Muscle of leg (tissue), 11 donors: ENCODE data around the gene OPTC. TPM values are rescaled to one million over a fixed set of nuclear protein-coding genes. Genes with fewer than 3 reads are reported as not detected.
"Not testable (repeated sequence)": the region's sequence is repeated elsewhere in the genome, so short reads cannot be mapped to it uniquely, and the experiment has no call there.

ENCODE experiments used
- DNase-seq: peaks from one replicate; pipeline ENCODE4 v3.0.0; 2013
- H3K27ac ChIP-seq: one replicate; pipeline ENCODE4 v1.5.1; 2013; ENCODE audit warnings: mild to moderate bottlenecking, low read length, control low read depth
- H3K27me3 ChIP-seq: one replicate; pipeline ENCODE4 v1.6.1; 2013; ENCODE audit warnings: low read length; ENCODE audit not compliant: control insufficient read depth, insufficient read depth
- H3K36me3 ChIP-seq: one replicate; pipeline ENCODE4 v1.6.1; 2013; ENCODE audit warnings: low read length; ENCODE audit not compliant: control insufficient read depth, insufficient read depth
- H3K4me1 ChIP-seq: one replicate; pipeline ENCODE4 v1.6.1; 2013; ENCODE audit warnings: low read length; ENCODE audit not compliant: control insufficient read depth, insufficient read depth
- H3K4me3 ChIP-seq: one replicate; pipeline ENCODE4 v1.5.1; 2013; ENCODE audit warnings: low read length, control low read depth
- H3K9me3 ChIP-seq: replicated peaks from 2 replicates; pipeline ENCODE4 v1.6.1; 2013; ENCODE audit warnings: low read depth, low read length; ENCODE audit not compliant: control insufficient read depth
- WGBS: methylation state at CpG from one replicate; pipeline ENCODE4 v1.1.5; 2013; ENCODE audit warnings: missing lambda C conversion rate; ENCODE audit not compliant: insufficient coverage; 5-methylcytosine and 5-hydroxymethylcytosine counted together
- polyA plus RNA-seq, 8 donors: library from polyadenylated mRNA; unstranded; fragments of 120-200 nt; gene quantifications; one replicate each; pipeline versions ENCODE4 v1.2.1 to v1.2.3, GENCODE V29; 2013; ENCODE audit warnings: inconsistent platforms in 1 of 8, low replicate concordance in 1 of 8; ENCODE audit not compliant: insufficient read length in 8 of 8, insufficient read depth in 1 of 8
- total RNA-seq: library from RNA; stranded (reverse); fragments of 120-200 nt; gene quantifications from one replicate; pipeline ENCODE4 v1.2.4, GENCODE V29; 2013

OPTC gene
- total and polyA plus RNA-seq, 9 donors = not detected

DNA sequence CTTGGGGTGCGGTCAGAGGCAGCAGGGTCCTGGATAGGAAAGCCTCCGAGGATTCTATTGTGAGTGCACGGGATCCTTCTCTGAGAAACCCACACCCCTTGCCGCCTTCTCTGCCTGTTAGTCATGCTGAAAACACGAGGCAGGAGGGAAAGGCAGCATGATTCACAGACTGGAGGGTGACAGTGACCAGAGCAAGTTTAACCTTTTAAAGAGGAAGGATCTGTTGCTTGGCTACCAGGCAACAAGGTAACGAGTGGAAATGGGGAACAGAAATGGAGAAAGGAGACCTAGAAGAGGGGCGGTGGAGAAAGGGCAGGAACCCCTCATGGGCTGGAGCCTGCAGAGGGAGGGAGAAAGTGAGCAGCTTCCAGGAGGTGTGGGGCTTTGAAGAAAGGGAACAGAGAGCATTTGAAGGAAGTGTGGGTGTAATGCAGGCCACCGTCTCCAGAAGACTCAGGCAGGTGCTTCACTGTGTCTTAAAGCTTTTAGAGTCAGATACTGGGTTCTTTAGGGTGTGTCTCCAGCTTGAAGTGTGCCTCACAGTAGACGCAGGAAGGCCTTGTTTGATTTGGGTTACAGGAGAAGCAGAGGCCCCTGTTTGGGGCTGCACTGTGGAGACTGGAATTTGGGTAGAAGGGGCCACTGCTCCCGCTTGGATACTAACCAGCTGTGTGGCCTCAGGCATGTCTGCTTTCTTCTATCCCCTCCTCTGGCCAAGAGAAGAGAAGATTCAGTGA lies 19.1 kb downstream of the OPTC start:
- peak overlapping the region; percentile 50 for H3K27ac ChIP-seq
- WGBS = 33% methylated on average over 5 of the region's 10 CpGs
- H3K36me3 ChIP-seq = no peaks in the 10 kb centered on the region
- H3K9me3 ChIP-seq = no peaks in the 10 kb centered on the region
- peak; percentile 63 for DNase-seq
- peaks cover 44% of the 10 kb centered on the region for H3K4me1 ChIP-seq
- H3K27me3 ChIP-seq = peaks cover 3% of the 10 kb centered on the region
- no peak overlapping the region for H3K4me3 ChIP-seq

DNA sequence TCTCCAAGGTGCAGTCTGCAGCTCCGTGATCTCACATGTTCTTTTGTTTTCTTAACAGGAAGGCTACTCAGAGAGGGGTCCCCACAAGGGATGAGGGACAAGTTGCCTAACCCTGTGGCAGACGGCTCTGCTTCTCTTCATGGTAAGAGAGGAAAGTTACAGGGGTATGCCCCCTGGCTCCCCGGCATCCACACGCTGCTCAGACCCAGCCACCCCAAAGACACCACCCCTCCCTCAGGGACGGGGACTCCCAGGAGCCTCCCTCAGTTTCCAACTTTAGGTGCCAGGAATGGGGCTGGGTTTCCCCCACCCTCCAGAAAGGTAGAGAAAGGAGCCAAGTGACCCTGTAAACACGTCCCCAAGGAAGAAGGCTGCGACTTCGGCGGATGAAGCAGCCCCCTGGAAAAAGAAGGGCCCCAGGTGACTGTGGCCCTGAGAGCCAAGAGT lies 19.7 kb downstream of the OPTC start:
- Histone ChIP-seq H3K4me1 (peaks cover 38% of the 10 kb centered on the region), H3K36me3 (no peaks in the 10 kb centered on the region), H3K4me3 (no peak overlapping the region), H3K9me3 (no peaks in the 10 kb centered on the region), H3K27me3 (peaks cover 3% of the 10 kb centered on the region), H3K27ac (no peak overlapping the region)
- WGBS = 41% methylated on average over 5 of the region's 9 CpGs
- DNase-seq = no peak

DNA sequence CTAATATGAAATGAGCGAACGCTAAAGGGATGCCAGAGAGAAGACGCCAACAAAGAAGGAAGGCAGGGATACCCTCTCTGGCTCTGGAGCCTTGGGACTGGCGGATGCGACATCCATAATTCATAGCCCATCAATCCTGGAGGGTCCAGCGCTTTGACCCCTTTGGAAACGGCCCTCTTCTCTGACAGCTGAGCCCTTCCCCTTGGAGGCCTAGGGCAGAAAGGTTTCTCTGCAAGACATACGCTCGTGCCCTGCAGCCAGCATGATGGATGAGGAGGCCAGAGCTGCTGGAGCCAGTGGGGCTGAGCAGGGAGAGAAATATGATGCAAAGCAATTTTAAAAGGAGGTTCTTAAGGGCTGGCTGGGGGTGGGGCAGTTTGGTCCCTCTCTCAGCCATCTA lies 22.2 kb downstream of the OPTC start:
- no peaks in the 10 kb centered on the region for H3K36me3 ChIP-seq
- 90% methylated on average over 4 of the region's 9 CpGs for WGBS
- no peaks in the 10 kb centered on the region for H3K9me3 ChIP-seq
- DNase-seq = no peak
- H3K27ac ChIP-seq = no peak overlapping the region
- no peak overlapping the region for H3K4me3 ChIP-seq
- H3K4me1 ChIP-seq = peaks cover 45% of the 10 kb centered on the region
- H3K27me3 ChIP-seq = peaks cover 3% of the 10 kb centered on the region

DNA sequence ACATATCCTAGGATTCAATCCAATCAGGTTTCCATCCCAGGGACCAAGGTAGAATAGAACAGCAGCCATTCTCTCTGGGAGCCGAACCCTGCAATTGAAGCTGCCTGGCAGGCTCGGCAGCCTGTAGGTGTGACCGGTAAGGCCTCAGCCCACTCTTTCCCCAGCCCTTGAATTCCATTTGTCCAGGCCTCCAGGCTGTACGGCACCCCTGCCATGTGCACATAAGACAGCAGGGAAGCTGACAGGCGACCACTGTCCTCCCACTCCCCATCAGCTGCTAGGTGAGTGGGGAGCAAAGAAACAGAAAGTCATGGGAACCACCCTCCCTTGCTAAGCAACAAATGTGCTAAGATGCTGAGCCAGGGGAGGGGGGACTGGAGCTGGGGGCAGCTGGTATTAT lies 23.0 kb downstream of the OPTC start:
- Histone ChIP-seq H3K36me3 (no peaks in the 10 kb centered on the region), H3K4me3 (no peak overlapping the region), H3K4me1 (peaks cover 50% of the 10 kb centered on the region), H3K9me3 (no peaks in the 10 kb centered on the region), H3K27ac (no peak overlapping the region), H3K27me3 (peaks cover 3% of the 10 kb centered on the region)
- WGBS = 42% methylated on average over 2 of the region's 5 CpGs
- DNase-seq = no peak

DNA sequence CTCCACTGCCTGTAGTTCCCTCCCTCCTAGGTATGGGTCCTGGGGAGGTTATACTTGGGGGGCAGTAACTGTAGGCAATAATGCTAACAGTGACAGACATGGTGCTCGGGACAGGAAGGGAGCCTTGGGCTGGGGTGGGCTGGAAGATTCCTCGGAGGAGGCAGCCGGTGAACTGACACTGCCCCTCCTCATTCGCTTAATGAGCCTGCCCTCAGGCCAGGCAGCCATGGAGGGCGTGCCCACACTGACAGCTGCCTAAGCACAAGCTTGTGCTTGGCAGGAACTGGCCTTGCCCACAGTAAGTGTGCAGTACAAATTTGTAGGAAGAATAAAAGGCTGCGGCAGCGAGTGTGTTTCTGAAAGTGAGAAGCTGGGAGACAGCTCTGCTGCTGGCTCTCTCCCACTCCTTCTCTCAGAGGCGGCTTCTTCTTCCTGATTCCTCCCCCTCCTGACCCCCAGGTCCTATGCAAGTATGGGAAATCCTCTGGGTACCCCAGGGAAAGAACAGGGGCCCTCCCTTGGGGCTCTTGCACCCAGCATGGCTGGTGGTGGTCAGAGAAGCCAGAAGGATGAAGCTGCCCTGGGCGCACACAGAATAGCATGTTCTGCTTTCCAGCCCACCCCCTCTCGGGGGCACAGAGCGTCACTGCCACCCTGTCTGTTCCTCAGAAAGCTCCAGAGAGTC lies 23.6 kb downstream of the OPTC start:
- no peak for DNase-seq
- Histone ChIP-seq H3K4me3 (no peak overlapping the region), H3K36me3 (no peaks in the 10 kb centered on the region), H3K27ac (no peak overlapping the region), H3K9me3 (no peaks in the 10 kb centered on the region), H3K4me1 (peaks cover 50% of the 10 kb centered on the region), H3K27me3 (peaks cover 3% of the 10 kb centered on the region)
- WGBS = 66% methylated on average over 7 of the region's 11 CpGs

DNA sequence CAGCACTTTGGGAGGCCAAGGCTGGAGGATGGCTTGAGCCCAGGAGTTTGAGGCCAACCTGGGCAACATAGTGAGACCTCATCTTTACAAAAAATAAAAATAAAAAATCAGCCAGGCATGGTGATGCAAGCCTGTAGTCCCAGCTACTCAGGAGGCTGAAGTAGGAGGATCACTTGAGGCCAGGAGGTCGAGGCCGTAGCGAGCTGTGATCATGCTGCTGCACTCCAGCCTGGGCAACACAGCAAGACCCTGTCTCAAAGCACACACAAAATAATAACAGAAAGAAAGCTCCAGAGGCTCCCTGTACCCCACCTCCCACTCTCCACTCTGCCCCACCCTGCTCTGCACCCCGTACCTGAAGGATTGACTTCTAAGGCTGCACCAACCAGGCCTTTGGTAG lies 24.2 kb downstream of the OPTC start:
- DNase-seq, H3K4me3 ChIP-seq, H3K9me3 ChIP-seq, H3K27ac ChIP-seq, H3K27me3 ChIP-seq, H3K36me3 ChIP-seq: not testable (repeated sequence)
- 90% methylated on average over 4 of the region's 4 CpGs for WGBS
- peaks cover 44% of the 10 kb centered on the region for H3K4me1 ChIP-seq

DNA sequence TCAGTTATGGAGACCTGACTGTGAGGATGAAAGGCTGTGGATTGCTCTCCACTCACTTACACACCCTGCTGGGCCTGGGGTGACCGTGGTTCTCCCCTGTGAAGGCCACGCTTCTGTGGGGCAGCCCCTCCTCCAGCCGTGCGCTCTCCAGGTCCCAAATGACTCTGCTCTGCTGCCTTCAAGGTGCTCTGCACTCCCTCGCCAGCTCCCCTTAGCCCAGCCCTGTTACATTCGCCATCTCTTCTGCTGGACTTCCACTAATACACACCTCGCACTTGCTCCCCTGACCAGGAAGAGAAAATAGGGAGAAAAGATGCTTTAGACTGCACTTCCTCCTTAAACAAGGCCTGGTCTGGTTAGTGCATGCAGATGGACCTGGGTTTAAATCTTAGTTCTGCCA lies 24.6 kb downstream of the OPTC start:
- WGBS = 91% methylated on average over 4 of the region's 7 CpGs
- Histone ChIP-seq H3K27ac (no peak overlapping the region), H3K9me3 (no peaks in the 10 kb centered on the region), H3K27me3 (peaks cover 3% of the 10 kb centered on the region), H3K36me3 (no peaks in the 10 kb centered on the region), H3K4me1 (peaks cover 40% of the 10 kb centered on the region), H3K4me3 (no peak overlapping the region)
- no peak for DNase-seq

DNA sequence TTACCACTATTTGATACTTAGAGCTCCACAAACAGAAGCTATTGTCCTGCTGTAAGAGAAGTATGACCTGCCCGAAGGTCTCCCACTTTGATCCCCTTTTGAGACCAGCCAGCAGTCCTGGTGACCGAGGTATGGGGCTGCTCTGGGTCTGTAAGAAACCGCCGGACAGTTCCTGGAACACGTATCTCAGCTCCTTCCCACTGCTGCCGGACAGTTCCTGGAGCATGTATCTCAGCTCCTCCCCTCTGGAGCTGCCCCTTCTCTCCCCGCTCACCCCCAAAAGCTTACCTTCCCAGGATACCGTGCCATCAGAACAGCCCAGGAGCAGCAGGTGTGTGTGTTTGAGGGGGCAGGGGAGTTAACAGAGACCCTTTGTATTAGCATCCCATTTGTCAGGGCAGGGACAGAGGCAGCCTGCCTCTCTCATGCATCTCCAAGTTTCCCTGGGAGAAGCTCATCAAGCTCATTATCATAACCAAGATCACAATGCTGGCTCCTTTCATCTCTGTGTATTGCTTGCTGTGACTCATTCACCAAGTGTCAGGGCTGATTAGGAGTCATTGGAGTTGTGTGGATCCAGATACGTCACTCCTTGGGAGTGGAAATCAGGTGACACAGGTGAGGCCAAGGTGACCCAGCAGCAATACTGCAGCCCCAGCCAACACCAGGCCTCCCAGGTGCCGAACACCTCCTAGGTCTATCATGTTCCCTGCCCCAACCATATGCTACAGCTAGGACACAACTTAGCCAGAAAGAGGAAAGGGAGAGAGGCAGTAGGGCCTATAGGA lies 25.3 kb downstream of the OPTC start:
- Histone ChIP-seq H3K27ac (no peak overlapping the region), H3K27me3 (peaks cover 3% of the 10 kb centered on the region), H3K9me3 (no peaks in the 10 kb centered on the region), H3K4me1 (peaks cover 34% of the 10 kb centered on the region), H3K4me3 (no peak overlapping the region), H3K36me3 (no peaks in the 10 kb centered on the region)
- DNase-seq = no peak
- WGBS = 20% methylated on average over 1 of the region's 10 CpGs

DNA sequence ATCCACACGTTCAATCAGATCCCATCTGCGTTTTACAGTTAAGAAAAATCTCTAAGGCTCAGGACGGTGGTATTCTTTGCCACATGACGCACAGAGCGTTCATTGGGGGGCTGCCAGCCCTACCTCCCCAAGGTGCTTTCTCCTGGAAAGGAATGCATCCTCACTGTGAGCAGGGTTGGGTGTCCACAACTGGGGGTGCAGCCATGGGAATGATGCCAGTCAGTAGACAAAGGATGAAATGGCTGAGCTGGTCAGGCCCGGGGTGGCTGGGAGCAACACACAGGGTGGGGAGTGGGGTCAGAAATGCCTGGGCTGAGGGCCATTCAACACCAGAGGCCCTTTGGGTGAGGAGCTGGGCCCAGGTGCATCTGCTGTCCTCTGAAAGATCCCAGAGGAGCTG lies 25.9 kb downstream of the OPTC start:
- peaks cover 3% of the 10 kb centered on the region for H3K27me3 ChIP-seq
- H3K27ac ChIP-seq = no peak overlapping the region
- no peaks in the 10 kb centered on the region for H3K9me3 ChIP-seq
- DNase-seq = no peak
- no peak overlapping the region for H3K4me3 ChIP-seq
- peaks cover 37% of the 10 kb centered on the region for H3K4me1 ChIP-seq
- 57% methylated on average over 4 of the region's 6 CpGs for WGBS
- no peaks in the 10 kb centered on the region for H3K36me3 ChIP-seq

DNA sequence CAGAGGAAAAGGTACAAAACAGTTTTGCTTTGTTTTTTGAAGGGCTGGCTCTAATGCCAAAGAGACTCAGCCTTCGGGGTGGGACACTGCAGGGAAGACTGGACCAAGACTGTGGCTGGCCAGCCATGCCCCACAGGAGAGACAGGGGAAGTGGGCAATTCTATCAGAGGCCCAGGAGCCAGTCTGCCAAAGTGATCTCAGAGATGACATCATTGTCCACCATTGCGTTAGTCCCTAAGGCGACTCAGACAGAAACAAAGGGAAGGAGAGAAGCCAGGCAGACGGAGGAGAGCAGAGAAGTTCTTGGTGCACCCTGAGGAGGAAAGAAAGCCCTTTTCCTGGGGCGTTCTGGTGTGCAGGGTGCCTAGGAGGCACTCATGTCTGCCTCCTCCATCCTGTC lies 26.4 kb downstream of the OPTC start:
- no peak overlapping the region for H3K4me3 ChIP-seq
- no peak overlapping the region for H3K27ac ChIP-seq
- H3K9me3 ChIP-seq = no peaks in the 10 kb centered on the region
- peaks cover 41% of the 10 kb centered on the region for H3K4me1 ChIP-seq
- no peak for DNase-seq
- 42% methylated on average over 5 of the region's 5 CpGs for WGBS
- peaks cover 3% of the 10 kb centered on the region for H3K27me3 ChIP-seq
- H3K36me3 ChIP-seq = no peaks in the 10 kb centered on the region
